ENCODE results near the gene SLC16A11.

- TF ChIP-seq CTCF (IDR thresholded peaks at IDR 0.05) (no peak), POLR2A (IDR thresholded peaks at IDR 0.05) (no peak)
Measured at GRCh38 chr17:7029096-7029495, 14.8 kb downstream of the SLC16A11 start.

Data from right lobe of liver (tissue), 4 donors.